HL-60/S4 treated with phorbol 12-myristate 13-acetate at 8.2 ng/mL for 4 days and 3 days (cell line): ENCODE measurements around the gene KCNG1.
"Not testable (repeated sequence)": the region's sequence is repeated elsewhere in the genome, so short reads cannot be mapped to it uniquely, and the experiment has no call there.

Experiments
- in situ Hi-C: fragments of 300-500 bp; cut with MboI; formaldehyde crosslinking; loops from 2 replicates; pipeline ENCODE4 v1.15.0; 2022; ENCODE audit warnings: low sequenced_read_pairs

Gene KCNG1, protein sequence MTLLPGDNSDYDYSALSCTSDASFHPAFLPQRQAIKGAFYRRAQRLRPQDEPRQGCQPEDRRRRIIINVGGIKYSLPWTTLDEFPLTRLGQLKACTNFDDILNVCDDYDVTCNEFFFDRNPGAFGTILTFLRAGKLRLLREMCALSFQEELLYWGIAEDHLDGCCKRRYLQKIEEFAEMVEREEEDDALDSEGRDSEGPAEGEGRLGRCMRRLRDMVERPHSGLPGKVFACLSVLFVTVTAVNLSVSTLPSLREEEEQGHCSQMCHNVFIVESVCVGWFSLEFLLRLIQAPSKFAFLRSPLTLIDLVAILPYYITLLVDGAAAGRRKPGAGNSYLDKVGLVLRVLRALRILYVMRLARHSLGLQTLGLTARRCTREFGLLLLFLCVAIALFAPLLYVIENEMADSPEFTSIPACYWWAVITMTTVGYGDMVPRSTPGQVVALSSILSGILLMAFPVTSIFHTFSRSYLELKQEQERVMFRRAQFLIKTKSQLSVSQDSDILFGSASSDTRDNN

DNA sequence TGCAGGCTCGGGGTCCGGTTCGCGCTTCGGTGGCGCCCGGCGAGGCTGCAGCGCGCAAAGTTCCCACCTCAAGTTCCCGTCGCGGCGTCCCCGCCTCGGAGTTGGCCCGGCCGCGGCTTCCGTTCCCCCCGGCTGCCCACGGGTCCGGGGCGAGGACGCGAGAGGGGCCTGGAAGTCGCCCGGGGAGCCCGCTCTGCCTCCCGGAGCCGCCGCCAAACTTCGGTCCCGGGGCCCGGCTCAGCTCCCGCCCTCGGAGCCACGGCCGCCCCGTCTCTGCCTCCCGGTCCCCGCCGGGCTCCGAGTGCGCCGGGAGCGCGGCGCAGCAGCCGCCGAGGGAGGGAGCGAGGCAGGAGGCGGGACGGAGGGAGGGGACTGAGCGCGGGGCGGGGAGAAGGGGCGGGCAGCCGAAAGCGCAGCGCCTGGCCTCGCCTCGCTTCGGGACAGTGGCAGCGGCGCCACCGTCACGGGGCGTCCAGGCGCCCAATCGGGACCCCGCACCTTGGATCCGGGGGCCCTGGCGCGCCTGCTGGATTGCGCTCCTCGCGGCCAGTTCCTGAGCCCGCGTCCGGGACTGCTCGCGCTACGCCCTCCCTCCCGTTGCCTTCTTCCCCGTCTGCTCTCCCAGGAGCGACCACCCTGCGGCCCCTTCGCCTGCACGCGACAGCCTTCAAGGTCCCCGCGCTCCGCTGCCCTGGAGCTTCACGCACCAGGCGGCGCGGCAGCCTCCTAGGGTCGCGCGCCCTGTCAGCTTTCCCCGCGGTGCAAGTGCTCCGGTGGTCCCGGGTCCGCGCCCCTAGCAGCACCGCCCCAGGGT, at the start of gene KCNG1:
TSS of gene KCNG1 (minus strand) at position 305 of the 814 bp plus-strand sequence. CDS start 12,769 bp downstream, outside the sequence.
- in situ Hi-C loops = no loop called here

DNA sequence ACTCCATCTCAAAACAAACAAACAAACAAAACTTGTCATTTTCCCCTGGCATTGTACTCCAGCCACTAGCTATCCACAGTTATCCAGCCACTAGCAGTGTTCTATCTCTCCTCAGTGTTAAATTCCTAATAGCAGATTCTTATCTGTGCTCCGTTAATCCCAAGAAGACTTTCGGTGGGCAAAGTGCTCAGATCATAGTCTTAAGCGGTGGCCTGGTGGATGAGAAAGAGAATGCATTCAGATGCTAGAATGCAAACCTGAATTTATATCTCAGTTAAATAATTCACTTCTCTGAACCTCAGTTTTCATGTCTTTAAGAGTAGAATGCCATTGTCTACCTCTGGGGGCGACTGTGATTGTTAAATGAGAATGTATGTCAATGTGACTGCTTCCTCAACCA, 47.7 kb upstream of the KCNG1 start:
- in situ Hi-C loops = no loop called here

DNA sequence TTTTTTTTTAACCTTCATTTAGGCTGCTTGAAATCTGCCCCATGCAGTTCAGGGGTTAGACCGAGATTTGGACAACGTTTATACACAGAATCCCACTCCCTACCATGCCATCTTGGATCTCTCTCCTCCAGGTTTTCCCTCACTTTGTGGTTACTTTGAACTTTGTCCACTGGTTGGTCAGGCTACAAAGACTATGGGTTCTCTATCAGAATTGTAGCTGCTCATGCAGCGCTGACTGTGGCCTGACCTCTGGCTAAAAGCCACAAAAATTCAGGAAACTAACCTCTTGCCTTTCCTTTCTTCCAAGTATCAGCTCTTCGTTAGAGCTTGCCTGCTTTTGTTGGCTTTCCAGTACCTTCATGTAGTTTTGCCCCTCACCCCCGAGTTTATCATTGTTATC, 44.9 kb upstream of the KCNG1 start:
- in situ Hi-C loops = no loop called here

DNA sequence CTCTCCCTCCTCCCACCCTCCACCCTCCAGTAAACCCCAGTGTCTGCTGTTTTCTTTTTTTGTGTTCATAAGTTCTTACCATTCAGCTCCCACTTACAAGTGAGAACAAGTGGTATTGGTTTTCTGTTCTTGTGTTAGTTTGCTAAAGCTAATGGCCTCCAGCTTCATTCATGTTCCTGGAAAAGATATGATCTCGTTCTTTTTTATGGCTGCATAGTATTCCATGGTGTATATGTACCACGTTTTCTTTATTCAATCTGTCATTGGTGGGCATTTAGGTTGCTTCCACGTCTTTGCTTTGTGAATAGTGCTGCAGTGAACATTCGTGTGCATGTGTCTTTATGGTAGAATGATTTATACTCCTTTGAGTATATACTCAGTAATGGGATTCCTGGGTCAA, 42.7 kb upstream of the KCNG1 start:
- in situ Hi-C loops = no loop called here

DNA sequence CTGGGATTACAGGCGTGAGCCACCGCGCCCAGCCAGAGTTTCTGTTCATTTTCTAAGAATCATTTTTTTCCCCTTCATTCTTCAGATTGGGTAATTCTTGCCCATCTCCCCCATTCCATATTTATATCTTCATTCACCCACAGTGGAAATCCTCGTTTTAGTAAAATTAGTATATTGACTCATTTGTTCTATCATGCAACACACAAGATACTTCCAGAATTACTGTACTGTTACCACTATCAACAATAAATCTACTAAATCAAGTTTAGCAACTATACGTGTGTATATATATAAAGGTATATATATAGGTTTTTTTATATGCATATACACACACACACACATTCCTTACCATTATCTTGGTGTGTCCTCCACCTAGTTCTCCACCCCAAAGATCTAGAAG, 41.2 kb upstream of the KCNG1 start:
- in situ Hi-C loops = no loop called here

DNA sequence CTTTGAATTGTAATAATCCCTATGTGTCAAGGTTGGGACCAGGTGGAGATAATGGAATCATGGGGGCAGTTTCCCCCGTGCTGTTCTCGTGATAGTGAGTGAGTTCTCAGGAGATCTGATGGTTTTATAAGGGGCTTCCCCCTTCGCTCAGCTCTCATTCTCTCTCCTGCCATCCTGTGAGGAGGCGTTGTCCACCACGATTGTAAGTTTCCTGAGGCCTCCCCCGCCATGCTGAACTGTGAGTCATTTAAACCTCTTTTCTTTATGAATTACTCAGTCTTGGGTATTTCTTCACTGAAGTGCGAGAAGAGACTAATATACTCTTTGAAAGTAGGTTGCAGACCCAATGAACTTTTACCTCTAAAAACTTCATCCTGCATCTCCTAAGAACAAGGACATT, 39.2 kb upstream of the KCNG1 start:
- in situ Hi-C loops = no loop called here

DNA sequence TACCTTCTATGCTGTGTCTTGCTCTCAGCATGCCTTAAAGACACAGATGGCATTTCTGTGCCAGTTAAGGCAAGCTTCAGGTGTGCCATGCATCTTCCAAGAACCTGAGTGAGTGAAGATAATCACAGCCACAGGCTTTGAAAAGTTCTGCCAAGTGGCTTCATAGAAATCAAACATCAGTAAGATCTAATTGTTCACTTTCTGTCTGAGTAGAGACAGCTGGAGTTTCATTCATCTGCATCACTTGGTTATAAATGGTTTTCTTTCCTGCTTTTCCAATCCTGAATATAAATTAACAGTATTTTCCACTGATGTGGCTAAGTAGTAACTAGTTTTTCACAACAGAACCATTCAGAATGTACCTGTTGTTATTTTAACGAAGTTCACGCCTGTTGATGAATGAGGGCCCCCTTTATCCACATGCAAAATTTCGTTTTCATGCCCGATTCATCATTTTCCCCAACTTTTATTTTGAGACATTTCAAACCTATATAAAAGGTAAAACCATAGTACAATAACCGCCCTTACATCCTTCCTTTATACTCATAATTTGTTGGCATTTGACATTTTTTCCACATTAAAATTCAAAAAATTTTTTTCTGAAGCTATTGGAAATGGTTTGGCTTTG, 38.6 kb upstream of the KCNG1 start:
- in situ Hi-C loops = no loop called here

DNA sequence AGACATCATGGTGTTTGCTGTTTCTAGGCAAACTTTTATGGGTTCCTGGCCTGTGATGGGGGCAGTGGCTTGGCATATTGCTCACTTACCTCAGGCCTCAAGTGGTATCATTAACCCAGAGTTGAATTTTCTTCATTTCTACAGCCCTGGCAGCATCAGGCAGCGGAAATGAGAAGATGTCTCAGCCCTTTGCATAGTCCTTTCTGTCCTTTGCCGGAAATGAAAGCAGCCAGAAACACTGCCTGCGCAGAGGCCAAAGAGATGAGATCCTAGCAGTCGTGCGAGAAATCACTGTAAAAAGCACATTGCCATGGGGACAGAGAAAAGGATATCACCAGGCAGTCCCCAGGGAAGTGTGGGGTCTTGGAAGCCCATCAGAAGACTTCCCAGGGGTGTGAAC, 37.4 kb upstream of the KCNG1 start:
- in situ Hi-C loops = no loop called here

DNA sequence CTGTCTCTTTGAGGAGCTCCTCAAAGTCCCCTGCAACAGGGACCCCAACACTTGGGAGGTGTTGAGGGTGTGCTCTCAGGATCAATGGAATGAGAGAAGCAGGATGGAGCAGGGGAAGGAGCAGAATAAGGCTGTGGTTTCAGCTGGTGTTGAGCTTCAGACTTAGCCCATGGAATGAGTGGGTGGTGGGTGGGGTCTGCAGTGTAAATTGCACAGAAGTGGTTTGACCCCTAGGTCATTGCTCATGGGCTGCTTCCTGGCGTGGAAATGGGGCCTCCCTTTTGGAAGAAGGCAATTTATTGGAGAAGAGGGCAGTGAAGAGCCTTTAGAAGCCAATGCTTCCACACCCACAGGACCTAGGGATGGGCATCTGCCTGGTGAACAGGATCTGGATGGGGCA, 37.0 kb upstream of the KCNG1 start:
- in situ Hi-C loops = no loop called here

DNA sequence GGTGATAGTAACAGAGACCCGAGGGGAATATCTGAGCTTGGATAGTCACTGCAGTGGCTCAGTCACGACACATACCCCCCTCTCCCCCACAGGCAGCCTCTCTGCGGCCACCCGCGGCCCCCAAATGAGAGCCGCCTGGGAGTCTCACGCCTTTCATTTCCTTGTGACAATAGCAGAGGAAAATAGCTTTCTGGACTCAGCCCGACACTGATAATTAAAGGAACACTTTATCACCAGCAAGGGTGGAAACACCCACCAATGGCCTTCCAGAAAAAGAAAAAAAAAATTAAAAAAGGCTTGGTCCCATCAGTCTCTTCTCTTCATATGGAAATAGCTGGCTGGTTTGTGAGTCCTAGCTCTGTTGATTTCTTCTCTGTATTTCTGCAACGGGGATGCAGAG, 35.1 kb upstream of the KCNG1 start:
- in situ Hi-C loops = no loop called here

DNA sequence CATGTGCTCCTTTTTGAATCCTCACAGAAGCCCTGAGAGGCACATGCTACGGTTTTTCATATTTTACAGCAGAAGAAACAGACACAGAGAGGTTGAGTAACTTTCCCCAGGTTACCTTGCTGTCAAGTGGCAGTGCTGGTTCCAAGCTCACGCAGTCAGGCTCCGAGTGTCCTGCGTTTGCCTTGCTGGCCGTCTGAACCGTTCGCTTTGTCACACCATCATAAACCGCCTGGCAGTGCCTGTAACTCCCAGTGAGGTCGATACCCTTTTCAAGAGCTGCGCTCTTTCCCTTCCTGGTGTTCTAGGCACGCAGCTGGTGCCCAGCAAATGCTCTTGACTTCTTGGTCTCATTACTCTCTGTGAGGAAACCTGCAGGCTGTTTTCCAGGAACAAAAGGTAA, 31.3 kb upstream of the KCNG1 start:
- in situ Hi-C loops = no loop called here

DNA sequence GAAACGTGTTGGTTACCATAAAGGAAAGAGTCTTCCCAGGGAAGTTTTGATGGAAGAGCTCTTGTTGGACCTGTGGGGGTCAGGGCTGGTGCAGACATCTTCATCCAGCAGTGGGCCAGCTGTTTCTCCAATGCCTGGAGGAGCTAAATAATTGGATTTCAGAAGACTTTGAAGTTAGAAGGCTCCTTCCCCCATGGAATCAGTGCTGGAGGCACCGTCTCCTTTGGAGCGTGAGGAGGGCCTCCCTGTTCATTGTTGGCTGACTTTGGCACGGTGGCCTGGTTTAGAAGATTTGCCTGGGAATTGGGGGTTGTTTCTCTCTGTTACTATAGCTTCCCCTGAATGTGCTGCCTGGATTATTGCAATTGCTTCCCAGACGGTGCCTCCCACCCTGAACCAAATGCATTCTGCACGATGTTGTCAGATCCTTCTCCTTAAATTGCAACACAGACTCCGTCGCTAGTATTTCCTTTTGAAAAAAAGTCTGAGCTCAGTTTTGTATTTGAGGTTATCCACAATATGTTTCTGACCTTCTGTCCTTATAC, 27.7 kb upstream of the KCNG1 start:
- in situ Hi-C loops = no loop called here

DNA sequence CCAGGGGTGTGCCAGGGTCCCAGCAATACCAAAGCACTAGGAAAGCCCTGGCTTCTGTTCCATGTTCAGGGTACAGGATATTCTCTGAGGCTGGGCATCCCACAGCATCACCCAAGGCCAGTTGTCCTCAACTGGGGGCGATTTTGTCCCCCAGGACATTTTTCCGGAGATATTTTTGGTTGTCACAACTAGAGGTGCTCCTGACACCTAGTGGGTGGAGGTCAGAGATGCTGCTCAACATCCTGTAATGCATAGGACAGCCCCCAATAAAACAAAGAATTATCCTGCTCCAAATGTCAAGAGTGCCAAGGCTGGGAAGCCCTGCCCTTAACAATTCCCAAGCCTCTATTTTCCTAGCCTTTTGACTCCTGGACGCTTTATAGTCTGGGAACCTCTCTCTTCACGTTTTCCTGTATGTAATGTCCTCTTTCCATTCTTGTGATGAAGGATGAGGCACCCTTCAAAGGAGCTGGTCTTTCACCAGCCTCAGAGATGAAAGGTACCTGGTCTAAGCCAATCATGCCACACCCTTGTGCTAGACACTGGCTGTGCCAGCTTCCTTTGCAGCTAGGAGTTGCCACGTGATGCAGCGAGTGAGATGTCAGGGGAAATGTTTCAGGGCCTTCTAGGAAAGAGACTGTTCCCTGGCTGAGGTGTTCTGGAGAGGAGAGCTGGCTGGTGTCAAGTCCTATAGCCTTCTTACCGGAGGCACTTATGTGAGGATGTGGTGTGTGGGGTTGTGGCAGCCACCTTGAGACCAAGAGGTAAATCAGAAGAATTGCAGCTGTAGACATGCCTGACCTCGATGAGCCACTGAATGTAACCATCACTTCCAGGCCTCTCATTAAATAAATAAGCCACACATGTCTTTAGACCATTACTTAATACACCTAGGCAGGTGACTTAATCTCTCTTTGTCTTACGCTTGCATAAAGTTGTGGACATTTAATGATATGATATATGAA, 23.4 kb upstream of the KCNG1 start:
- in situ Hi-C loops = no loop called here

DNA sequence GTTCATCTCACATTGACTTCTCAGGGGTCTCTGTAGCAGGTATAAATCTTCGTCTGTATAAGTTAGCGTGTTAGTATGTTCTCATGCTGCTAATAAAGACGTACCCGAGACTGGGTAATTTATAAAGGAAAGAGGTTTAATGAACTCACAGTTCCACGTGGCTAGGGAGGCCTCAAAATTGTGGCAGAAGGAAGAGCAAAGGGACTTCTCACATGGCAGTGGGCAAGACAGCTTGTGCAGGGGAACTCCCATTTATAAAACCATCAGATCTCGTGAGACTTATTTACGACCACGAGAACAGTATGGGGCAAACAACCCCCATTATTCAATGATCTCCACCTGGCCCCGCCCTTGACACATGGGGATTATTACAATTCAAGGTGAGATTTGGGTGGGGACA, 22.6 kb upstream of the KCNG1 start:
- in situ Hi-C loops = not testable (repeated sequence)

DNA sequence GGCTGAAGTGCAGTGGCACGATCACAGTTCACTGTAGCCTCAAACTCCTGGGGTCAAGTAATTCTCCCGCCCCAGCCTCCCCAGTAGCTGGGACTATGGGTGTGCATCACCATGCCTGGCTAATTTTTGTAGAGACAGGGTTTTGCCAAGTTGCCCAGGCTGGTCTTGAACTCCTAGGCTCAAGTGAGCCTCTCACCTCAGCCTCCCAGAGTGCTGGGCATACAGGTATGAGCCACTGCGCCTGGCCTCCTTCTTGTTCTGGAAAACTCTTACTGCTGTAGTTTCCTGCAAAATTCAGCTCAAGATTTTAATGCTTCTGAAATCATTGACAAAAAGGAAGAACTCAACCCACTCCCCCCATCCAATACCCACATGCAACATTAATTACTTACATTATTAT, 21.9 kb upstream of the KCNG1 start:
- in situ Hi-C loops = no loop called here

DNA sequence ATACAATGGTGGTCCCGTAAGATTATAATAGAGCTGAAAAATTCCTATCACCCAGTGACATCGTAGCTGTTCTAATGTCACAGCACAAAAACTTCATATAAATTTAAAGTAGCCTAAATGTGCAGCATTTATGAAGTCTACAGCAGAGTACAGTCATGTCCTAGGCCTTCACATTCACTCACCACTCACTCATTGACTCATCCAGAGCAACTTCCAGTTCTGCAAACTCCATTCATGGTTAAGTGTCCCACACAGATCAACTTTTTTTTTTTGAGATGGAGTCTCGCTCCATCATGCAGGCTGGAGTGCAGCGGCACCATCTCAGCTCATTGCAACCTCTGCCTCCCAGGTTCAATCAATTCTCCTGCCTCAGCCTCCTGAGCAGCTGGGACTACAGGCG, 20.9 kb upstream of the KCNG1 start:
- in situ Hi-C loops = no loop called here

DNA sequence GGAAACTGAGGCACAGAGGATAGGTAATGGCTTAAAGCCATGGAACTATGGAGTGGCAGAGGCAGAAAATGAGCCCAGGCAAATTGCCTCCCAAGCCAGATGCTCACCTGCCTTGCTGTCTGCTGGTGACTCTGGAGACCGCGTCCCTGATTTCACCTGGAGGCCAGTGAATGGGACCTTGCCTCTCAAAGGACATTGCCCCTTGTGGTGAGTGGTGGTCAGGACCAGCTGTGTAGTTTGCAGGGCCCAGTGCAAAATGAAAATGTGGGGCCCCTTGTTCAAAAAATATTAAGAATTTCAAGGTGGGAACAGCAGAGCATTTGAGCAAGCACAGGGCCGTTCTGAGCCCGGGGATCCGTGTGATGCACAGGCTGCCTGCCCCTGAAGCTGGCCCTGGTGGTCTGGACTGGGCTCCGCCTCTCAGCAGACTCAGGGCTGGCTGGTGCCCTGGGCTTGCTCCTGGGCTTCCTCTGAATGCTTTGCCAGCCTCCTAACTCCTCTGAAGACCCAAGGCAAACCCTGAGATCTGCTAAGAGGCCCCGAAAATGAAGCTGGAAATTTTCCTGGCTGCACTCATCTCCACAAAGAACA, 19.8 kb upstream of the KCNG1 start:
- in situ Hi-C loops = no loop called here

DNA sequence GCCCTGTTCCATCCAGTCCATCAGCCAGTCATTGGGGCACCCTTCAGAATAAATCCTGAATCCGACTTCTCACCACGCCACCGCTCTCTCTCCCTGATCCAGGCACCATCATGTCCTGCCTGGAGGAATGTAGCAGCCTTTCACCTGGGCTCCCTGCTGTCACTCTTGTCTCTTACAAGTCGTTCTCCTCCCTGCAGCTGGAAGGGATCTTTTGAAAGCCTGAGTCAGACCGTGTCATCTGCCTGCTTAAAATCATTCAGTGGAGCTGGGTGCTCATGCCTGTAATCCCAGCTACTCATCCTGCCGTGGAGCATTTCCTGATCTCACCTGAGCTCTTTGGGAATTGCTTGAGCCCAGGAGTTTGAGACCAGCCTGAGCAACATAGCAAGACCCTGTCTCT, 19.2 kb upstream of the KCNG1 start:
- in situ Hi-C loops = no loop called here

DNA sequence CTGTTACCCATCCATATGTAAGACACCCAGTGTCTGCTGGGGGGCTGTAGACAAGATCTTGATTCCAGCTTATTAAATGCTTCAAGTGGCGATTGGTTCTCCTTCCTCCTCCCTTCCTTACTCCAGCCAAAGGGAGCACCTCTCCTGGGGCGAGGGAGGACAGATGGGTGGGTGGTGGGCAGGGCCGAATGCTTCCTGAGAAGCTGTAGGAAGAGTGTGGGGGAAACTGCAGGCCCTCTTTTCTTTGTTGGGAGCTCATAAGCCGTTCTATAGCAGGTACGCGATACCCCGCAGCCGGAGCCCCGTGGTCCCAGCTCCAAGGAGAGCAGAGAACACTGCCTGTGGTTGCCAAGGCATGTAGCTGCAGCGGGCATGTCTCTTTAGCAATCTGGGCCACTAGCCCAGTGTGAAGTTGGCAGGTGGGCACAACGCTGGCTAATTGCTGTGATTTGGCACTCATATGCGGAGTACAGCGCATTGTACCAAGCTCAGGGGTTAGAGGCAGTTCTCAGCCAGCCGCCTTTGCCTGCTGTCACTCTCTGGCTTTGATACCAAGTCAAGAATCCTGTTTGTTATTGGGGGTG, 14.7 kb upstream of the KCNG1 start:
- in situ Hi-C loops = no loop called here
